ENCODE results near the gene HPX. TPM values are rescaled to one million over a fixed set of nuclear protein-coding genes. Genes with fewer than 3 reads are reported as not detected.

The HPX gene
- total and polyA plus RNA-seq, 12 donors, result 0.26 to 25.2 (median 1.7) TPM

DNA sequence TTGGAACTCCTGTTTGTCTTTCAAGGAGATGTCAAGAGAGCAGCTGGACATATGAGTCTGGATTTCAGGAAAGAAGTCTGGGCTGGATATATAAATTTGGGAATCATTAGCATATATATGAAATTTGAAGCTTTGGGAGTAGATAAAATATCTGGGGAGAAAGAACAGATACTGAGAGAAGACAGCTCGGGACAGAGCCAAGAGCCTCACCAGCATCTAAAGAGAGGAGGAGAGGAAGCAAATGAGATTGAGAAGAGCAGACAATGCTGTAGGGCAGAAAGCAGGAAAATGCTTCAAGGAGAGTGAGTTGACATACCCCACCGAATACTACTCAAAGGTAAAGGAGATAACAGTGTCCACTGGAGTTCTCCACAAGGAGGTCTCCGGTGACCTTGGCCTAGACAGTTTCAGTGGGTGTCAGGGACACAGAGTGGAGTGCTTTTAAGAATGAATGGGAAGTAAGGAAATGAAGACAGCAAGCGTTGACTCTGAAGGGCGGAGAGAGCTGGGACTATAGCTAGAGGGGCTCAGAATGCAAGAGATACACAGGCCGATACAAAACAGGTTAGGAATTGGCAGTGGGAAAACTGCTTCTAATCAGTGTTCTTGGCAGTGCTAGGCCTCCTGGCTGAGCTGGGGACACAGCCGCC is 22.8 kb downstream of the HPX start:
- intact Hi-C loops (cut with DNase I), result no loop called here
- peaks cover 12 to 15% of the 10 kb centered on the region in 2 donors for H3K4me1 ChIP-seq (replicated peaks in 1 of 2)
- H3K4me3 ChIP-seq, result peak overlapping the region in 2 of 4 donors; percentile 78 to 90
- peak overlapping the region in 4 of 5 donors; percentile 74 to 93 (median 80) for H3K27ac ChIP-seq
- H3K36me3 ChIP-seq (replicated peaks in 1 of 2), result no peaks in the 10 kb centered on the region
- WGBS, 4 donors, result 18 to 35% (median 29%) methylated on average over 7 of the region's 7 CpGs
- peak in 3 of 7 donors; percentile 42 to 58 (median 42) for DNase-seq
- no peak for TF ChIP-seq POLR2A (IDR thresholded peaks at IDR 0.05)
- TF ChIP-seq, protein P1, sequence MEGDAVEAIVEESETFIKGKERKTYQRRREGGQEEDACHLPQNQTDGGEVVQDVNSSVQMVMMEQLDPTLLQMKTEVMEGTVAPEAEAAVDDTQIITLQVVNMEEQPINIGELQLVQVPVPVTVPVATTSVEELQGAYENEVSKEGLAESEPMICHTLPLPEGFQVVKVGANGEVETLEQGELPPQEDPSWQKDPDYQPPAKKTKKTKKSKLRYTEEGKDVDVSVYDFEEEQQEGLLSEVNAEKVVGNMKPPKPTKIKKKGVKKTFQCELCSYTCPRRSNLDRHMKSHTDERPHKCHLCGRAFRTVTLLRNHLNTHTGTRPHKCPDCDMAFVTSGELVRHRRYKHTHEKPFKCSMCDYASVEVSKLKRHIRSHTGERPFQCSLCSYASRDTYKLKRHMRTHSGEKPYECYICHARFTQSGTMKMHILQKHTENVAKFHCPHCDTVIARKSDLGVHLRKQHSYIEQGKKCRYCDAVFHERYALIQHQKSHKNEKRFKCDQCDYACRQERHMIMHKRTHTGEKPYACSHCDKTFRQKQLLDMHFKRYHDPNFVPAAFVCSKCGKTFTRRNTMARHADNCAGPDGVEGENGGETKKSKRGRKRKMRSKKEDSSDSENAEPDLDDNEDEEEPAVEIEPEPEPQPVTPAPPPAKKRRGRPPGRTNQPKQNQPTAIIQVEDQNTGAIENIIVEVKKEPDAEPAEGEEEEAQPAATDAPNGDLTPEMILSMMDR (IDR thresholded peaks at IDR 0.05), result no peak
- H3K9me3 ChIP-seq (replicated peaks in 1 of 3), result no peaks in the 10 kb centered on the region
- H3K27me3 ChIP-seq, result no peaks in the 10 kb centered on the region

DNA sequence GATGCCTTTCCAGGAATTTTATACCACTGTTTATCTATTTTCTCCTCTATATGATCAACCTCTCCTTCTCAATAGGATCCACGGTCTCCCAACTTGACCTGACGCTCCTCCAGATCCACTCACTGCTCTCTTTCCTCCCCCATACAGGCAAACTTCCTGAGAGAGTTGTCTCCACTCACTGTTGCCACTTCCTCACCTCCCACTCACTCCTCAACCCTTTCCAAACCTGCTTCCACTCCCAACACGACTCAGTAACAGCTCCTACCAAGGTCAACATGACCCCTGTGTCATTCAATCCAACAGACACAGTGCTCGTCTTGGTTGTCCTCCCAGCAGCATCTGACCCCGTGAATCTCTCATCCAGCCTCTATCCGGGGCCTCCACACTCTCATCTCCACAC is 25.0 kb downstream of the HPX start:
- H3K4me1 ChIP-seq (replicated peaks in 1 of 2), result peaks cover 12 to 15% of the 10 kb centered on the region in 2 donors
- no peak overlapping the region for H3K27ac ChIP-seq
- WGBS, 4 donors, result 78 to 82% (median 80%) methylated on average over 6 of the region's 6 CpGs
- H3K27me3 ChIP-seq, result no peaks in the 10 kb centered on the region
- TF ChIP-seq, protein P1 (IDR thresholded peaks at IDR 0.05), result no peak
- no peak for TF ChIP-seq POLR2A (IDR thresholded peaks at IDR 0.05)
- H3K4me3 ChIP-seq, result no peak overlapping the region
- intact Hi-C loops (cut with DNase I), result no loop called here
- H3K9me3 ChIP-seq (replicated peaks in 1 of 3), result no peaks in the 10 kb centered on the region
- peak in 1 of 7 donors; percentile 41 for DNase-seq
- peaks cover 0 to 1% of the 10 kb centered on the region in 2 donors for H3K36me3 ChIP-seq (replicated peaks in 1 of 2)

DNA sequence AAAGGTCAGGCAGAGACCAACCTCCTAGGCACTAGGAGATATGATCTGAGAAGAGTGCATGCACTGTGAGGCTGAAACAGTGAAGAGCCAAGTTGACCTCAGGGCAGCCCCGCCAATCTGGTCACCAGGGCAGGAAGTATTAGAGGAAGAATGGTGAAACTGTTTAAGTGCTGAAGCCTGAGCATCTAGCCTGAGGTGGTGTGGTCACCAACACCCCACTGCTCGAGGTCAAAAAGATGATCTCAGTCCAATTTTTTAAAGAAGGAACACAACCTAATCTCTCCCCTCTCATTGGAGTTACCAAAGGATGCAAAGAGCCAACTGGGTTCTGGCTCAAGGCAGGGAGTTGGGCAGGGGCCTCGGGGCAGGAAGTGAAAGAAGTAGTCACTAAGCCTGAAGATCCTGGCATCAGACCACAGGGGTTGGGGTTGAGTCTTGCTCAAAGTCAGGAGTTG is 25.9 kb downstream of the HPX start:
- WGBS, 4 donors, result 69 to 83% (median 75%) methylated on average over 3 of the region's 3 CpGs
- H3K27ac ChIP-seq, result no peak overlapping the region
- TF ChIP-seq, protein P1 (IDR thresholded peaks at IDR 0.05), result no peak
- TF ChIP-seq POLR2A (IDR thresholded peaks at IDR 0.05), result no peak
- H3K27me3 ChIP-seq, result no peaks in the 10 kb centered on the region
- H3K4me3 ChIP-seq, result no peak overlapping the region
- H3K9me3 ChIP-seq (replicated peaks in 1 of 3), result no peaks in the 10 kb centered on the region
- intact Hi-C loops (cut with DNase I), result no loop called here
- peak in 1 of 7 donors; percentile 48 for DNase-seq
- peaks cover 11% of the 10 kb centered on the region in 2 donors for H3K4me1 ChIP-seq (replicated peaks in 1 of 2)
- H3K36me3 ChIP-seq (replicated peaks in 1 of 2), result peaks cover 0 to 8% of the 10 kb centered on the region in 2 donors

DNA sequence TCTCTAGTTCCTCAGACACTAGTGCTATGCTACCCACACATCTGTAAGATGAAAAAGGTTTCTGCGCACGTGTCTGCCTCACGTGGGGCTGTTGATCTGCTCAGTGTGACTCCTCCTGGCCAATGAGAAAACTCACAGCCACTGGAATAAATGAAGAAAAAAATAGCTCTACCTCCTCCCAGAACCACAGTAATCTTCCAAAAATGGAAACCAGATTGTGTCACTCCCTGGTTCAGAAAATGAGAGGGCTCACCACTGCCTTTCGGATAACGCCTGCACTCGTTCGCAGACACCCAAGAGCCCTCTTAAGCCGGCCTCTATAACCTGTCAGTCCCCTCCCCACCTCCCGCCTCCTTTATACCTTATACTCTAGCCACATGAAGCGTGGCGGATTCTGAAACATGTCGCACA is 27.0 kb downstream of the HPX start:
- Histone ChIP-seq H3K27ac (no peak overlapping the region), H3K27me3 (no peaks in the 10 kb centered on the region), H3K9me3 (replicated peaks in 1 of 3) (no peaks in the 10 kb centered on the region), H3K4me3 (no peak overlapping the region), H3K36me3 (replicated peaks in 1 of 2) (peaks cover 0 to 18% of the 10 kb centered on the region in 2 donors), H3K4me1 (replicated peaks in 1 of 2) (peaks cover 6 to 7% of the 10 kb centered on the region in 2 donors)
- intact Hi-C loops (cut with DNase I), result no loop called here
- 90 to 96% (median 93%) methylated on average over 12 of the region's 12 CpGs for WGBS, 4 donors
- TF ChIP-seq, protein P1 (IDR thresholded peaks at IDR 0.05), result no peak
- DNase-seq, result peak in 1 of 7 donors; percentile 46

Data from adrenal gland (tissue), 12 donors.